BE2C (cell line): ENCODE measurements around the gene PROSER3.
"Not testable (repeated sequence)": the region's sequence is repeated elsewhere in the genome, so short reads cannot be mapped to it uniquely, and the experiment has no call there.

Source experiments
- DNase-seq: peaks from one replicate; pipeline ENCODE4 v3.0.0-alpha.2; 2020
- H3K27me3 ChIP-seq: fragments of 250-450 bp; sonication (Bioruptor Pico); 2 replicates; pipeline ENCODE4 v1.5.1; 2020; ENCODE audit warnings: mild to moderate bottlenecking
- H3K36me3 ChIP-seq: fragments of 250-450 bp; sonication (Bioruptor Pico); 2 replicates; pipeline ENCODE4 v1.5.1; 2020; ENCODE audit warnings: mild to moderate bottlenecking
- H3K4me1 ChIP-seq: fragments of 250-450 bp; sonication (Bioruptor Pico); 2 replicates; pipeline ENCODE4 v1.5.1; 2020
- H3K4me3 ChIP-seq: 2 replicates; pipeline ENCODE4 v1.5.1; 2011; ENCODE audit warnings: low read depth, low read length
- H3K9me3 ChIP-seq: fragments of 250-450 bp; sonication (Bioruptor Pico); 2 replicates; pipeline ENCODE4 v1.5.1; 2020
- CTCF ChIP-seq: IDR thresholded peaks from 2 replicates; pipeline ENCODE4 v1.5.1; 2012; ENCODE audit warnings: mild to moderate bottlenecking, low read depth, low read length

Gene PROSER3

GRCh38 chr19:35722461-35722860 lies 35.5 kb upstream of the PROSER3 start:
- no peaks in the 10 kb centered on the region for H3K4me1 ChIP-seq
- H3K36me3 ChIP-seq = peaks cover 67% of the 10 kb centered on the region
- no peak for DNase-seq
- no peaks in the 10 kb centered on the region for H3K9me3 ChIP-seq
- no peaks in the 10 kb centered on the region for H3K27me3 ChIP-seq
- no peak overlapping the region for H3K4me3 ChIP-seq
- TF ChIP-seq CTCF = no peak

- H3K4me1 ChIP-seq = no peaks in the 10 kb centered on the region
- no peak overlapping the region for H3K4me3 ChIP-seq
- no peaks in the 10 kb centered on the region for H3K9me3 ChIP-seq
- peaks cover 72% of the 10 kb centered on the region for H3K36me3 ChIP-seq
- no peaks in the 10 kb centered on the region for H3K27me3 ChIP-seq
- TF ChIP-seq CTCF = no peak
- no peak for DNase-seq
These were observed 35.1 kb upstream of the PROSER3 start for GRCh38 chr19:35722897-35723296.

GRCh38 chr19:35723671-35724070 lies 34.3 kb upstream of the PROSER3 start:
- no peaks in the 10 kb centered on the region for H3K27me3 ChIP-seq
- H3K9me3 ChIP-seq = no peaks in the 10 kb centered on the region
- H3K4me1 ChIP-seq = no peaks in the 10 kb centered on the region
- DNase-seq = no peak
- no peak overlapping the region for H3K4me3 ChIP-seq
- TF ChIP-seq CTCF = no peak
- peaks cover 79% of the 10 kb centered on the region for H3K36me3 ChIP-seq

GRCh38 chr19:35724132-35724531 lies 33.8 kb upstream of the PROSER3 start:
- H3K9me3 ChIP-seq, DNase-seq, H3K4me1 ChIP-seq, H3K27me3 ChIP-seq, H3K4me3 ChIP-seq: not testable (repeated sequence)
- H3K36me3 ChIP-seq = peaks cover 84% of the 10 kb centered on the region

GRCh38 chr19:35724560-35724959 lies 33.4 kb upstream of the PROSER3 start:
- Histone ChIP-seq H3K4me1 (no peaks in the 10 kb centered on the region), H3K4me3 (no peak overlapping the region), H3K9me3 (no peaks in the 10 kb centered on the region), H3K27me3 (no peaks in the 10 kb centered on the region), H3K36me3 (peaks cover 88% of the 10 kb centered on the region)
- no peak for DNase-seq
- TF ChIP-seq CTCF = no peak

- Histone ChIP-seq H3K9me3 (no peaks in the 10 kb centered on the region), H3K36me3 (peaks cover 88% of the 10 kb centered on the region), H3K4me3 (no peak overlapping the region), H3K4me1 (no peaks in the 10 kb centered on the region), H3K27me3 (no peaks in the 10 kb centered on the region)
- TF ChIP-seq CTCF = no peak
- no peak for DNase-seq
These were observed 32.6 kb upstream of the PROSER3 start for GRCh38 chr19:35725216-35725861.
